Measurements from ENCODE around the gene PEX7.

- TF ChIP-seq CTCF (IDR thresholded peaks at IDR 0.05), result no peak
- TF ChIP-seq ZFX (IDR thresholded peaks at IDR 0.05; ENCODE audit: borderline replicate concordance), result no peak
Measured at GRCh38 chr6:136895901-136896300, 73.5 kb downstream of the PEX7 start.
